Measurements from ENCODE around the gene SPATA2. TPM values are rescaled to one million over a fixed set of nuclear protein-coding genes. Genes with fewer than 3 reads are reported as not detected.

Gene SPATA2
- total RNA-seq, 4 donors from 2014 or later: 3.3 to 5.6 (median 4.0) TPM

GRCh38 chr20:49894073-49894470 lies 21.3 kb downstream of the SPATA2 start:
- Histone ChIP-seq H3K4me3 (peak overlapping the region in 1 of 4 donors; percentile 19), H3K27ac (peak overlapping the region in 1 of 4 donors; percentile 63), H3K4me1 (peaks cover 0 to 50% (median 5%) of the 10 kb centered on the region in 3 donors), H3K9me3 (no peaks in the 10 kb centered on the region), H3K27me3 (no peaks in the 10 kb centered on the region), H3K36me3 (peaks cover 0 to 13% (median 0%) of the 10 kb centered on the region in 3 donors)
- 46 to 77% methylated on average over 6 of the region's 6 CpGs for WGBS, 2 donors
- intact Hi-C loops (cut with DNase I): no loop called here
- TF ChIP-seq POLR2A (IDR thresholded peaks at IDR 0.05) (no peak), CTCF (IDR thresholded peaks at IDR 0.05) (no peak)
- DNase-seq: no peak

GRCh38 chr20:49893242-49894072 lies 21.9 kb downstream of the SPATA2 start:
- Histone ChIP-seq H3K4me3 (peak overlapping the region in 1 of 4 donors; percentile 19), H3K36me3 (peaks cover 0 to 20% (median 0%) of the 10 kb centered on the region in 3 donors), H3K4me1 (peaks cover 0 to 56% (median 9%) of the 10 kb centered on the region in 3 donors), H3K9me3 (no peaks in the 10 kb centered on the region), H3K27ac (peak overlapping the region in 2 of 4 donors; percentile 32 to 63), H3K27me3 (no peaks in the 10 kb centered on the region)
- WGBS, 2 donors: 56 to 74% methylated on average over 5 to 12 of the region's 12 CpGs
- no peak for TF ChIP-seq CTCF (IDR thresholded peaks at IDR 0.05)
- no peak for TF ChIP-seq POLR2A (IDR thresholded peaks at IDR 0.05)
- intact Hi-C loops (cut with DNase I): no loop called here
- no peak for DNase-seq

- H3K4me1 ChIP-seq: peaks cover 0 to 62% (median 15%) of the 10 kb centered on the region in 3 donors
- no peaks in the 10 kb centered on the region for H3K9me3 ChIP-seq
- intact Hi-C loops (cut with DNase I): no loop called here
- H3K4me3 ChIP-seq: no peak overlapping the region
- 68 to 79% methylated on average over 7 to 10 of the region's 11 CpGs for WGBS, 2 donors
- H3K36me3 ChIP-seq: peaks cover 0 to 26% (median 3%) of the 10 kb centered on the region in 3 donors
- no peak for DNase-seq
- no peak for TF ChIP-seq POLR2A (IDR thresholded peaks at IDR 0.05)
- no peak for TF ChIP-seq CTCF (IDR thresholded peaks at IDR 0.05)
- H3K27ac ChIP-seq: peak overlapping the region in 1 of 4 donors; percentile 63
- H3K27me3 ChIP-seq: no peaks in the 10 kb centered on the region
Measured at GRCh38 chr20:49892817-49893216, 22.5 kb downstream of the SPATA2 start.

GRCh38 chr20:49892260-49892659 lies 23.1 kb downstream of the SPATA2 start:
- Histone ChIP-seq H3K36me3 (peaks cover 0 to 32% (median 5%) of the 10 kb centered on the region in 3 donors), H3K9me3 (no peaks in the 10 kb centered on the region), H3K27ac (no peak overlapping the region), H3K4me1 (peaks cover 0 to 68% (median 19%) of the 10 kb centered on the region in 3 donors), H3K27me3 (no peaks in the 10 kb centered on the region), H3K4me3 (no peak overlapping the region)
- intact Hi-C loops (cut with DNase I): no loop called here
- TF ChIP-seq CTCF (IDR thresholded peaks at IDR 0.05) (no peak), POLR2A (IDR thresholded peaks at IDR 0.05) (no peak)
- no peak for DNase-seq
- WGBS, 2 donors: 80 to 100% methylated on average over 1 to 2 of the region's 9 CpGs

- Histone ChIP-seq H3K9me3 (no peaks in the 10 kb centered on the region), H3K27me3 (no peaks in the 10 kb centered on the region), H3K36me3 (peaks cover 0 to 38% (median 5%) of the 10 kb centered on the region in 3 donors), H3K4me1 (peaks cover 0 to 75% (median 19%) of the 10 kb centered on the region in 3 donors), H3K4me3 (no peak overlapping the region), H3K27ac (peak overlapping the region in 1 of 4 donors; percentile 19)
- intact Hi-C loops (cut with DNase I): no loop called here
- TF ChIP-seq CTCF (IDR thresholded peaks at IDR 0.05) (no peak), POLR2A (IDR thresholded peaks at IDR 0.05) (no peak)
- 72 to 88% methylated on average over 7 of the region's 13 CpGs for WGBS, 2 donors
- no peak for DNase-seq
Measured at GRCh38 chr20:49891476-49892110, 23.7 kb downstream of the SPATA2 start.

Measured in esophagus squamous epithelium (tissue), 5 donors.